Measurements from ENCODE around the gene SGPL1. TPM values are rescaled to one million over a fixed set of nuclear protein-coding genes. Genes with fewer than 3 reads are reported as not detected.

Gene SGPL1
- total RNA-seq, 1 experiment from 2014 or later, result 127 TPM

DNA sequence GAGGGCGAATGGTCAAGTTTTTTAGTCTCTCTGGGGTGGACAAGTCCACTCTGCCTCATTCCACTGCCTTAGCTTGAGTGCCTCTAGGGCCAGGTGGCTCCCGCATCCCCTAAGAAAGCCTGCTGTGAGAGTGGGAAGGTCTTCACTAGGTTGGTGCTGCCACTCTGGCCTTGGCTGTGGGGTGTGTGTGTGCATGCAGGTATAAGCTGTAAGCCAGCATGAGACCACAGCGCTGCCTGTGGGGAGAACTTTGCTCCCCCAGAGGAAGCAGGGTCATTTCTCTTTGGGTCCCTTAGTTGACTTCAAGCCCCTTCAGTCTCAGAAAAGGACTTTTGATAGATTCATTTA lies 98.1 kb downstream of the SGPL1 start:
- H3K9me3 ChIP-seq, result no peaks in the 10 kb centered on the region
- no peak overlapping the region for H3K27ac Mint-ChIP-seq (ENCODE audit: unreplicated experiment)
- H3K36me3 ChIP-seq (ENCODE audit: control insufficient read depth, insufficient read depth, low read length), result no peaks in the 10 kb centered on the region
- H3K36me3 Mint-ChIP-seq (ENCODE audit: insufficient read depth, unreplicated experiment), result no peaks in the 10 kb centered on the region
- H3K4me1 ChIP-seq, result no peaks in the 10 kb centered on the region
- intact Hi-C loops (cut with micrococcal nuclease; ENCODE audit: unreplicated experiment), result no loop called here
- H3K9me3 Mint-ChIP-seq (ENCODE audit: unreplicated experiment), result no peaks in the 10 kb centered on the region
- no peaks in the 10 kb centered on the region for H3K27me3 ChIP-seq (replicated peaks; ENCODE audit: control insufficient read depth, insufficient read depth, low read length)
- peaks cover 23% of the 10 kb centered on the region for H3K27me3 Mint-ChIP-seq (ENCODE audit: insufficient read depth, unreplicated experiment)
- ChIA-PET CTCF (no interaction called here), POLR2A (no interaction called here)
- H3K4me3 Mint-ChIP-seq (ENCODE audit: unreplicated experiment), result no peak overlapping the region
- no peaks in the 10 kb centered on the region for H3K4me1 Mint-ChIP-seq (ENCODE audit: low read depth, unreplicated experiment)
- H3K4me3 ChIP-seq (ENCODE audit: low read depth, low read length), result no peak overlapping the region
- TF ChIP-seq, protein P1, sequence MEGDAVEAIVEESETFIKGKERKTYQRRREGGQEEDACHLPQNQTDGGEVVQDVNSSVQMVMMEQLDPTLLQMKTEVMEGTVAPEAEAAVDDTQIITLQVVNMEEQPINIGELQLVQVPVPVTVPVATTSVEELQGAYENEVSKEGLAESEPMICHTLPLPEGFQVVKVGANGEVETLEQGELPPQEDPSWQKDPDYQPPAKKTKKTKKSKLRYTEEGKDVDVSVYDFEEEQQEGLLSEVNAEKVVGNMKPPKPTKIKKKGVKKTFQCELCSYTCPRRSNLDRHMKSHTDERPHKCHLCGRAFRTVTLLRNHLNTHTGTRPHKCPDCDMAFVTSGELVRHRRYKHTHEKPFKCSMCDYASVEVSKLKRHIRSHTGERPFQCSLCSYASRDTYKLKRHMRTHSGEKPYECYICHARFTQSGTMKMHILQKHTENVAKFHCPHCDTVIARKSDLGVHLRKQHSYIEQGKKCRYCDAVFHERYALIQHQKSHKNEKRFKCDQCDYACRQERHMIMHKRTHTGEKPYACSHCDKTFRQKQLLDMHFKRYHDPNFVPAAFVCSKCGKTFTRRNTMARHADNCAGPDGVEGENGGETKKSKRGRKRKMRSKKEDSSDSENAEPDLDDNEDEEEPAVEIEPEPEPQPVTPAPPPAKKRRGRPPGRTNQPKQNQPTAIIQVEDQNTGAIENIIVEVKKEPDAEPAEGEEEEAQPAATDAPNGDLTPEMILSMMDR (IDR thresholded peaks at IDR 0.05; ENCODE audit: insufficient read depth in 1 of 2, low read depth in 1 of 2, low read length in 1 of 2, severe bottlenecking in 1 of 2, unreplicated experiment in 1 of 2), result no peak
- no peak for DNase-seq
- BruUV-seq (replicated peaks), result no TSS peak

DNA sequence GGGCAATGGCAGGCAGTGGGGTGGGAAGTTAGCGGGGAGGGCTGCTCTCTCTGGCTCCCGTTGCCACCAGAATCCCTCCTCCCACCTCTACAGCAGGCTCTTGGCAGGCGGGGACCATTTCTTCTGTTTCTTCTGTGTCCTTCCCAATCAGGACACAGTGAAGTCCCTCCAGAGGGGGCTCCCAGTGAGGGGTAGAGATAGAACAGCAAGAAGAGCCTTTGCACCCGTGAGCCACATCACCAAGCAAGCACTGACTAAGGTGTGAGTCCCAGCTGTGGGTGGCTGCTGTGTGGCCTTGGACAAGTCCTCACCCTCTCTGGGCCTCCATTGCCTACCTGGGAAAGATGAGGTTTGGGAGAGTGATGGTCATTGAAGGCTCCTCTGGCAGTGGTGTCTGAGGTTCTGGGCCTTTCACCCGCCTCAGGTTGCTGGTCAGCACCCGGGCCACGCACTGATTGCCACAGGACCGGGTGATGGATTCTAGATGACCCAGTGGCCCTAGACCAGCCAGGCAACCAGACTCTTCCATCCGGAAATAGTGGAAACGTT lies 98.6 kb downstream of the SGPL1 start:
- Histone ChIP-seq H3K4me1 (no peaks in the 10 kb centered on the region), H3K4me3 (ENCODE audit: low read depth, low read length) (no peak overlapping the region), H3K9me3 (no peaks in the 10 kb centered on the region), H3K27me3 (replicated peaks; ENCODE audit: control insufficient read depth, insufficient read depth, low read length) (no peaks in the 10 kb centered on the region), H3K36me3 (ENCODE audit: control insufficient read depth, insufficient read depth, low read length) (no peaks in the 10 kb centered on the region)
- intact Hi-C loops (cut with micrococcal nuclease; ENCODE audit: unreplicated experiment), result no loop called here
- ChIA-PET CTCF (no interaction called here), POLR2A (no interaction called here)
- peaks cover 22% of the 10 kb centered on the region for H3K27me3 Mint-ChIP-seq (ENCODE audit: insufficient read depth, unreplicated experiment)
- H3K36me3 Mint-ChIP-seq (ENCODE audit: insufficient read depth, unreplicated experiment), result no peaks in the 10 kb centered on the region
- no peak for DNase-seq
- TF ChIP-seq, protein P1 (IDR thresholded peaks at IDR 0.05; ENCODE audit: insufficient read depth in 1 of 2, low read depth in 1 of 2, low read length in 1 of 2, severe bottlenecking in 1 of 2, unreplicated experiment in 1 of 2), result no peak
- BruUV-seq (replicated peaks), result no TSS peak
- H3K27ac Mint-ChIP-seq (ENCODE audit: unreplicated experiment), result no peak overlapping the region
- no peaks in the 10 kb centered on the region for H3K4me1 Mint-ChIP-seq (ENCODE audit: low read depth, unreplicated experiment)
- H3K9me3 Mint-ChIP-seq (ENCODE audit: unreplicated experiment), result no peaks in the 10 kb centered on the region
- no peak overlapping the region for H3K4me3 Mint-ChIP-seq (ENCODE audit: unreplicated experiment)

DNA sequence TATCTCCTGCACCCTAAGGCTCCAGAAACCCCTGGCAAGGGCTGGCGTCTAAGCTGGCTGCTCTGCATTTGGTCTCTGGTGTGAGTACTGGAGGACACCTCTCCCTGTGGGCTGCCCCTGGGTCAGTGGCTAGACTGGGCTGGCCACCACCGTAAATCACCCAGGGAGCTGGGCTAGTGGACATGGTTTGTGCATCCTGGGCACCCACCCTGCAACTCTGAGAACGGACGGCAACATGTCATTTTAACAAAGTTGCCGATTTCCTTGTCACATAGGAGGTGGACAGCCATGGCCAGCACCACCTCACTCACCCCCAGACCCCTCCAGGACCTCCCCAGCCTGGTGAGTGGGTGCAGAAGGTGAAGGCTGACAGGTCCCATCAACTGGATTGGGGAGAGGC lies 99.5 kb downstream of the SGPL1 start:
- BruUV-seq (replicated peaks), result no TSS peak
- Mint-ChIP-seq H3K4me3 (ENCODE audit: unreplicated experiment) (no peak overlapping the region), H3K36me3 (ENCODE audit: insufficient read depth, unreplicated experiment) (no peaks in the 10 kb centered on the region), H3K27me3 (ENCODE audit: insufficient read depth, unreplicated experiment) (peaks cover 23% of the 10 kb centered on the region), H3K9me3 (ENCODE audit: unreplicated experiment) (no peaks in the 10 kb centered on the region), H3K27ac (ENCODE audit: unreplicated experiment) (no peak overlapping the region), H3K4me1 (ENCODE audit: low read depth, unreplicated experiment) (no peaks in the 10 kb centered on the region)
- TF ChIP-seq, protein P1 (IDR thresholded peaks at IDR 0.05; ENCODE audit: insufficient read depth in 1 of 2, low read depth in 1 of 2, low read length in 1 of 2, severe bottlenecking in 1 of 2, unreplicated experiment in 1 of 2), result no peak
- CTCF ChIA-PET, result no interaction called here
- H3K27me3 ChIP-seq (replicated peaks; ENCODE audit: control insufficient read depth, insufficient read depth, low read length), result no peaks in the 10 kb centered on the region
- no peak overlapping the region for H3K4me3 ChIP-seq (ENCODE audit: low read depth, low read length)
- DNase-seq, result no peak
- no peaks in the 10 kb centered on the region for H3K9me3 ChIP-seq
- POLR2A ChIA-PET, result no interaction called here
- intact Hi-C loops (cut with micrococcal nuclease; ENCODE audit: unreplicated experiment), result no loop called here
- no peaks in the 10 kb centered on the region for H3K36me3 ChIP-seq (ENCODE audit: control insufficient read depth, insufficient read depth, low read length)
- no peaks in the 10 kb centered on the region for H3K4me1 ChIP-seq

All from Caco-2 (cell line).